Pancreas (tissue), 10 donors: ENCODE measurements around the gene CHRNE. TPM values are rescaled to one million over a fixed set of nuclear protein-coding genes. Genes with fewer than 3 reads are reported as not detected.
A peak's percentile ranks its signal among the peaks of the same experiment; 100 is the strongest.

ENCODE experiments used
- ATAC-seq, 4 donors: fragments of 200-7000 bp; cut with Tn5 transposase; one replicate each; pipeline versions ENCODE4 v1.8.0 to v1.9.1; 2020; ENCODE audit warnings: mild to moderate bottlenecking in 4 of 4, moderate library complexity in 4 of 4
- DNase-seq, 6 donors: peaks; one replicate each; pipeline ENCODE4 v3.0.0-alpha.2; 2020
- FAIRE-seq: peaks from 2 replicates; lab custom pipeline; 2012; peaks lifted over from hg19 to GRCh38; lab: Jason Lieb, UNC
- H3K27ac ChIP-seq, 4 donors: fragments of 200-600 bp; sonication (generic); 1 replicate in 3 of 4; 2 replicates in 1 of 4; pipeline versions ENCODE4 v1.5.0 to v1.8.0; 2020
- H3K27me3 ChIP-seq, 4 donors: fragments of 200-600 bp; one replicate each; pipeline ENCODE4 v1.8.0; 2021
- H3K36me3 ChIP-seq, 3 donors: fragments of 200-600 bp; sonication (generic) in 1 of 3; one replicate each; pipeline versions ENCODE4 v1.5.0 to v1.8.0; 2020 to 2021
- H3K4me1 ChIP-seq, 3 donors: fragments of 200-600 bp; one replicate each; pipeline ENCODE4 v1.8.0; 2021
- H3K4me3 ChIP-seq, 4 donors: fragments of 200-600 bp; sonication (generic) in 2 of 4; one replicate each; pipeline versions ENCODE4 v1.5.0 to v1.8.0; 2020 to 2021
- H3K9me3 ChIP-seq, 4 donors: fragments of 200-600 bp; one replicate each; pipeline ENCODE4 v1.8.0; 2021
- WGBS, 2 donors: extraction: QIAGEN DNeasy Blood & Tissue Kit; methylation state at CpG; one replicate each; pipeline ENCODE4 v1.1.7; 2013; 5-methylcytosine and 5-hydroxymethylcytosine counted together
- intact Hi-C, 3 donors: fragments of 100-400 bp; cut with DNase I; formaldehyde crosslinking; loops; one replicate each; pipeline versions ENCODE4 v1.11.1 to v1.14.2; 2022
- polyA plus RNA-seq, 2 donors: library from polyadenylated mRNA; stranded (reverse); fragments of 200-250 nt; gene quantifications; one replicate each; pipeline ENCODE4 v1.2.3, GENCODE V29; 2013
- total RNA-seq, 6 donors: library from RNA; stranded (reverse); fragmentation: NEBNext Ultra II Directional in 4 of 6; extraction: Animal tissue kit (Norgen Biotek cat#: 25700) in 4 of 6; gene quantifications; one replicate each; pipeline versions ENCODE4 v1.2.1 to v1.2.4, GENCODE V29; 2021 to 2023
- TF ChIP-seq, protein P1 (sequence below), 4 donors: fragments of 200-600 bp; sonication (generic) in 3 of 4; IDR thresholded peaks; one replicate each; pipeline versions ENCODE4 v1.5.0 to v1.8.0; 2021; ENCODE audit warnings: antibody characterized with exemption in 4 of 4
- donor health status: healthy with polysubstance abuse.
- donor health status: DM: no; HTN: no; CAD: no; lungs with moderate emphysema.
- donor health status: DM: no; HTN: no; CAD: no.
- donor health status: control.
- donor health status: control.
- donor health status: Bipolar disorder and iron deficiency.
- donor health status: DM: yes; HTN: yes; CAD: no.
- donor health status: DM: no; HTN: no; CAD: no.
- donor health status: DM: no; HTN: no; CAD: no.
- donor health status: DM: yes; HTN: yes; CAD: no.

CHRNE gene
- total and polyA plus RNA-seq, 8 donors = 0.76 to 2.0 (median 1.3) TPM

DNA sequence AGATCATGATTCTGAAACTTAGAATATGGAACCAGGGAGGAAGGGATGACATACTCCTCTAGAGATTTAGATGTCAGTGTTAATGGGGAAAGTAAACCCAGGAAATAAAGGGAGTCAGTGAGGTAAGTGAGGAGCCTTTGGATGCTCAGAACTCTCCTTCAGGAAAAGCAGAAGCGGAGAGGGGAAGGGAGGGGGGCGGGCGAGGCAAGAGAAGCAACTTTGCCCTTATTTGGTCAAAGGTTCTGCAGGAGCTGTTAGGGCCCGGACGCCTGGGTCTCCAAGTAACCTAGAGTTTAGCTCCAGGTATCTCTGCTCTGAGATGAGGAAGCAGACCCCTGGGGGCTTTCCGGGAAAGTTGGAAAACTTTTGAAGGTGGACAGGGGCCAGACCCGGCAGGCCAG is 44.1 kb upstream of the CHRNE start:
- H3K9me3 ChIP-seq = no peaks in the 10 kb centered on the region
- intact Hi-C loops = no loop called here
- peaks cover 0 to 25% (median 6%) of the 10 kb centered on the region in 3 donors for H3K4me1 ChIP-seq
- WGBS, 2 donors = 4 to 7% methylated on average over 7 of the region's 7 CpGs
- peaks cover 0 to 23% (median 0%) of the 10 kb centered on the region in 3 donors for H3K36me3 ChIP-seq
- no peaks in the 10 kb centered on the region for H3K27me3 ChIP-seq
- DNase-seq (no peak), ATAC-seq (no peak), FAIRE-seq (no peak)
- TF ChIP-seq, protein P1, sequence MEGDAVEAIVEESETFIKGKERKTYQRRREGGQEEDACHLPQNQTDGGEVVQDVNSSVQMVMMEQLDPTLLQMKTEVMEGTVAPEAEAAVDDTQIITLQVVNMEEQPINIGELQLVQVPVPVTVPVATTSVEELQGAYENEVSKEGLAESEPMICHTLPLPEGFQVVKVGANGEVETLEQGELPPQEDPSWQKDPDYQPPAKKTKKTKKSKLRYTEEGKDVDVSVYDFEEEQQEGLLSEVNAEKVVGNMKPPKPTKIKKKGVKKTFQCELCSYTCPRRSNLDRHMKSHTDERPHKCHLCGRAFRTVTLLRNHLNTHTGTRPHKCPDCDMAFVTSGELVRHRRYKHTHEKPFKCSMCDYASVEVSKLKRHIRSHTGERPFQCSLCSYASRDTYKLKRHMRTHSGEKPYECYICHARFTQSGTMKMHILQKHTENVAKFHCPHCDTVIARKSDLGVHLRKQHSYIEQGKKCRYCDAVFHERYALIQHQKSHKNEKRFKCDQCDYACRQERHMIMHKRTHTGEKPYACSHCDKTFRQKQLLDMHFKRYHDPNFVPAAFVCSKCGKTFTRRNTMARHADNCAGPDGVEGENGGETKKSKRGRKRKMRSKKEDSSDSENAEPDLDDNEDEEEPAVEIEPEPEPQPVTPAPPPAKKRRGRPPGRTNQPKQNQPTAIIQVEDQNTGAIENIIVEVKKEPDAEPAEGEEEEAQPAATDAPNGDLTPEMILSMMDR (IDR thresholded peaks at IDR 0.05) = no peak
- H3K4me3 ChIP-seq = peak overlapping the region; percentile 94 to 100 (median 97)
- peak overlapping the region; percentile 81 to 99 (median 94) for H3K27ac ChIP-seq

- Histone ChIP-seq H3K27me3 (no peaks in the 10 kb centered on the region), H3K4me3 (peak overlapping the region in 3 of 4 donors; percentile 96 to 100 (median 98)), H3K36me3 (peaks cover 0 to 23% (median 0%) of the 10 kb centered on the region in 3 donors), H3K27ac (no peak overlapping the region), H3K4me1 (peaks cover under 1 to 31% (median 10%) of the 10 kb centered on the region in 3 donors), H3K9me3 (no peaks in the 10 kb centered on the region)
- no peak for FAIRE-seq
- intact Hi-C loops = no loop called here
- DNase-seq = peak in 1 of 6 donors; percentile 20
- no peak for ATAC-seq
- TF ChIP-seq, protein P1 (IDR thresholded peaks at IDR 0.05) = no peak
- WGBS, 2 donors = 28 to 38% methylated on average over 16 of the region's 16 CpGs
These were observed 43.5 kb upstream of the CHRNE start for GRCh38 chr17:4946312-4946976.

DNA sequence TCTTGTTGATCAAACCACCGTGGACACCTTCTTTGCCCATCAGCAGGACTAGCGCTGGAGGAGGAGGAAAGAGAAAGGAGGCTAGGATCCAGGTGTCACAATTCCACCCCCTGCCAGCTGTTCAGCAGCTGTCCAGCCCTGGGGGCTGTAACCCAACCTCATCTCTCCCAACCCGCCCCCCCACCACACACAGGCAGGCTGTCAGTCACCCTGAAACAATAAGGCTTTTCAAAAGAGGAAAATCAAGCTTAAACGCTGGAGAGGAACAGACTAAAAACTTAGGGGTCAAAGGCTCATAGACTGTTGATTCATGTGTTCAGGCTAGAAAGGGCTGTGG is 43.0 kb upstream of the CHRNE start:
- intact Hi-C loops = no loop called here
- Histone ChIP-seq H3K36me3 (peaks cover 0 to 23% (median 0%) of the 10 kb centered on the region in 3 donors), H3K27ac (no peak overlapping the region), H3K27me3 (no peaks in the 10 kb centered on the region), H3K4me3 (peak overlapping the region in 2 of 4 donors; percentile 98 to 100), H3K4me1 (peaks cover 5 to 36% (median 14%) of the 10 kb centered on the region in 3 donors), H3K9me3 (no peaks in the 10 kb centered on the region)
- FAIRE-seq (no peak), DNase-seq (no peak), ATAC-seq (no peak)
- 27 to 39% methylated on average over 4 of the region's 4 CpGs for WGBS, 2 donors
- TF ChIP-seq, protein P1 (IDR thresholded peaks at IDR 0.05) = no peak

DNA sequence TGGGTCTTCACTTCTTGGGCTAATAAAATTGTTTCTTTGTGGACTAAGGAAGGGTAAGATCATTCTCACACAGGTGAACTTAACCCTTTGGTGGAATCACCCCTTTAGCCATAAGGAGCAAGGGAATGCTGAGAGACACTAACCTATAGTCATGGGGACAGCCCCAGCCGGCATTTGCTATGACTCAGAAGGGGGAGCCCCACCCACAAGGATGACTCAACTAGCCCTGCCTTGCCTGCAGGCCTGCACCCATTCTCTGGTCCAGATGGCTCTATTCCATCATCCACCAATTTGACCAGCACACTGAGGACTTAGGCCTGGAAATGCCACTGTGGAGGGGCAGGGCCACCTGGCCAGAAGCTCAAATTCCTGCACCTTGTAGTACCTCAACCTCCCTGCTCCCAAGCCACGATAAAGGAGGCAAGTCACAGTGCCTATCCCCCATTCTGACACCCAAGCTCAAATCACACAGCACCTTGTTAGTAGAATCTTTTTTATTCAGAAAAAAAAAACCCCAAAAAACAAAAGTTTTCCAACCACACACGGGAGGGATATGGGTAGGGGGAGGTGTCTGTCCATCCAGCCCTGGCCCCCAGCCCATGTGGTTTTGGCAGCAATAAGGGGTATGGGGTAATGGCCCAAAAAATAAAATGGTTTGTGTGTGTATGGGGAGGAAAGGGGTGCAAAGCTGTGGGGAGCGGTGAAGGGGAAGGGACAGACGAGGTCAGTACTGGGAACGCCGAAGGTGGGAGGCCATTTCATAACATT is 42.5 kb upstream of the CHRNE start:
- Histone ChIP-seq H3K9me3 (no peaks in the 10 kb centered on the region), H3K27me3 (no peaks in the 10 kb centered on the region), H3K36me3 (peaks cover 0 to 23% (median 0%) of the 10 kb centered on the region in 3 donors), H3K27ac (peak overlapping the region in 3 of 4 donors; percentile 3 to 17 (median 15)), H3K4me1 (peaks cover 5 to 34% (median 14%) of the 10 kb centered on the region in 3 donors), H3K4me3 (peak overlapping the region in 1 of 4 donors; percentile 98)
- DNase-seq (peak; percentile 63 to 81 (median 70)), FAIRE-seq (no peak), ATAC-seq (peak in 3 of 4 donors; percentile 7 to 24 (median 15))
- intact Hi-C loops = no loop called here
- TF ChIP-seq, protein P1 (IDR thresholded peaks at IDR 0.05) = no peak
- WGBS, 2 donors = 53 to 65% methylated on average over 7 of the region's 7 CpGs
